ENCODE data around the gene MGAT5B. TPM values are rescaled to one million over a fixed set of nuclear protein-coding genes. Genes with fewer than 3 reads are reported as not detected.

Gene MGAT5B
- total and polyA plus RNA-seq, 4 donors, result 0.02 to 0.25 TPM; not detected in 2

- TF ChIP-seq GABPA (IDR thresholded peaks at IDR 0.05 in 1 of 2, conservative IDR thresholded peaks at IDR 0.05 in 1 of 2) (no peak), HNF4G (IDR thresholded peaks at IDR 0.05) (no peak), NR2F2 (IDR thresholded peaks at IDR 0.05) (no peak), YY1 (IDR thresholded peaks at IDR 0.05) (no peak), ATF3 (IDR thresholded peaks at IDR 0.05) (no peak), CTCF (IDR thresholded peaks at IDR 0.05; ENCODE audit: low read depth, low read length, missing input control) (no peak), REST (IDR thresholded peaks at IDR 0.05) (no peak), RAD21 (IDR thresholded peaks at IDR 0.05) (no peak), MAX (IDR thresholded peaks at IDR 0.05) (no peak), FOXA2 (IDR thresholded peaks at IDR 0.05) (no peak), ZBTB33 (IDR thresholded peaks at IDR 0.05) (no peak), RXRA (IDR thresholded peaks at IDR 0.05) (no peak), FOXA1 (IDR thresholded peaks at IDR 0.05) (no peak), HNF4A (conservative IDR thresholded peaks at IDR 0.05) (no peak), SP1 (IDR thresholded peaks at IDR 0.05) (no peak), EGR1 (IDR thresholded peaks at IDR 0.05; ENCODE audit: low read depth in 2 of 2) (no peak), TAF1 (conservative IDR thresholded peaks at IDR 0.05) (no peak), JUND (IDR thresholded peaks at IDR 0.05) (no peak)
- DNase-seq (ENCODE audit: low spot score), result no peak
- H3K27me3 ChIP-seq (ENCODE audit: control insufficient read depth in 4 of 4, insufficient read depth in 4 of 4, low read length in 3 of 4), result peaks cover 0 to 13% (median 4%) of the 10 kb centered on the region in 4 donors
- 68% methylated on average over 13 of the region's 13 CpGs for WGBS
- no peak overlapping the region for H3K27ac ChIP-seq (ENCODE audit: low read depth in 1 of 2, low read length in 2 of 2)
- H3K36me3 ChIP-seq (ENCODE audit: control insufficient read depth in 4 of 4, insufficient read depth in 3 of 4, low read depth in 1 of 4, low read length in 3 of 4), result no peaks in the 10 kb centered on the region
- H3K9me3 ChIP-seq (ENCODE audit: control insufficient read depth in 4 of 4, low read length in 3 of 4), result no peaks in the 10 kb centered on the region
- H3K4me1 ChIP-seq (ENCODE audit: control insufficient read depth in 4 of 4, insufficient read depth in 4 of 4, low read length in 3 of 4), result no peaks in the 10 kb centered on the region
- H3K9ac ChIP-seq (ENCODE audit: low read depth in 1 of 2, low read length in 2 of 2), result no peak overlapping the region
- no peak overlapping the region for H3K4me3 ChIP-seq (ENCODE audit: low read depth in 1 of 3, low read length in 3 of 3)
Measured at GRCh38 chr17:76923491-76923890, 55.3 kb downstream of the MGAT5B start.
